B cell (primary cell): ENCODE results near the gene FSTL3. TPM values are rescaled to one million over a fixed set of nuclear protein-coding genes. Genes with fewer than 3 reads are reported as not detected.

ENCODE experiments used
- ATAC-seq: fragments of 200-7000 bp; cut with Tn5 transposase; one replicate; pipeline ENCODE4 v1.10.0; 2021; ENCODE audit warnings: low read depth, mild to moderate bottlenecking, moderate number of reproducible peaks, moderate library complexity
- CTCF ChIA-PET: fragments of 350-600 bp; sonication (Branson Sonifier 250); formaldehyde crosslinking; loops from one replicate; lab custom pipeline; 2021; ENCODE audit warnings: antibody characterized with exemption, inconsistent platforms; lab: Charles Lee
- POLR2A ChIA-PET: fragments of 350-600 bp; sonication (Branson Sonifier 250); formaldehyde crosslinking; loops from one replicate; lab custom pipeline; 2021; ENCODE audit warnings: antibody characterized with exemption; lab: Charles Lee
- DNase-seq: peaks from one replicate; pipeline ENCODE4 v3.0.0; 2013
- H2AFZ ChIP-seq: 2 replicates; pipeline ENCODE4 v1.6.1; 2012; ENCODE audit warnings: mild to moderate bottlenecking, low read depth, low read length; ENCODE audit not compliant: insufficient read depth, poor library complexity, severe bottlenecking
- H3K27ac ChIP-seq, 2 donors: 1 replicate in 1 of 2; 2 replicates in 1 of 2; pipeline ENCODE4 v1.5.1; 2012 to 2013; ENCODE audit warnings: low read length in 2 of 2, mild to moderate bottlenecking in 2 of 2, moderate library complexity in 1 of 2
- H3K27me3 ChIP-seq, 4 experiments: fragments of 200-600 bp in 1 of 4; sonication (generic) in 1 of 4; replicated peaks in 1 of 4; 1 replicate in 2 of 4; 2 replicates in 2 of 4; pipeline versions ENCODE4 v1.6.1 to v1.7.0; 2013 to 2016; ENCODE audit warnings: low read length in 3 of 4, mild to moderate bottlenecking in 2 of 4, mixed read lengths in 1 of 4, moderate library complexity in 1 of 4; ENCODE audit not compliant: insufficient read depth in 4 of 4, control insufficient read depth in 3 of 4; ENCODE audit errors: control extremely low read depth in 1 of 4
- H3K36me3 ChIP-seq, 2 experiments: replicated peaks in 1 of 2; 1 replicate in 1 of 2; 2 replicates in 1 of 2; pipeline versions ENCODE4 v1.6.1 to v1.7.1; 2013; ENCODE audit warnings: low read length in 1 of 2; ENCODE audit not compliant: insufficient read depth in 2 of 2, control insufficient read depth in 1 of 2; ENCODE audit errors: control extremely low read depth in 1 of 2, extremely low read depth in 1 of 2
- H3K4me1 ChIP-seq, 2 donors: fragments of 200-600 bp in 1 of 2; sonication (generic) in 1 of 2; 1 replicate in 1 of 2; 2 replicates in 1 of 2; pipeline versions ENCODE4 v1.5.1 to v1.6.1; 2013 to 2017; ENCODE audit warnings: low read length in 2 of 2; ENCODE audit not compliant: control insufficient read depth in 2 of 2, insufficient read depth in 2 of 2
- H3K4me2 ChIP-seq: replicated peaks from 2 replicates; pipeline ENCODE3; 2012; ENCODE audit warnings: mild to moderate bottlenecking, low read depth, low read length; ENCODE audit not compliant: poor library complexity, severe bottlenecking
- H3K4me3 ChIP-seq, 5 experiments: fragments of 200-600 bp in 1 of 5; sonication (generic) in 1 of 5; 1 replicate in 3 of 5; 2 replicates in 2 of 5; pipeline versions ENCODE4 v1.5.1 to v1.7.0; 2011 to 2016; ENCODE audit warnings: low read length in 4 of 5, mild to moderate bottlenecking in 4 of 5, low read depth in 2 of 5, control low read depth in 1 of 5, moderate library complexity in 1 of 5; ENCODE audit not compliant: insufficient read depth in 1 of 5; ENCODE audit errors: control extremely low read depth in 1 of 5, extremely low read depth in 1 of 5
- H3K79me2 ChIP-seq: fragments of 200-600 bp; sonication (generic); one replicate; pipeline ENCODE4 v1.6.0; 2016; ENCODE audit warnings: low read length; ENCODE audit not compliant: control insufficient read depth, insufficient read depth
- H3K9ac ChIP-seq: fragments of 200-600 bp; sonication (generic); 2 replicates; pipeline ENCODE4 v1.6.1; 2017; ENCODE audit warnings: mild to moderate bottlenecking, low read length, moderate library complexity
- H3K9me3 ChIP-seq, 3 donors: one replicate each; pipeline versions ENCODE4 v1.6.1 to v1.7.1; 2013; ENCODE audit warnings: low read length in 2 of 3; ENCODE audit not compliant: control insufficient read depth in 2 of 3, insufficient read depth in 1 of 3; ENCODE audit errors: control extremely low read depth in 1 of 3
- H4K20me1 ChIP-seq: 2 replicates; pipeline ENCODE4 v1.6.0; 2012; ENCODE audit warnings: mild to moderate bottlenecking, low read length; ENCODE audit not compliant: insufficient read depth, control insufficient read depth, poor library complexity, severe bottlenecking
- H3K27ac Mint-ChIP-seq: one replicate; pipeline ENCODE4 v1.8.0; 2021; ENCODE audit warnings: mixed read lengths
- H3K27me3 Mint-ChIP-seq: one replicate; pipeline ENCODE4 v1.8.0; 2021; ENCODE audit warnings: mixed read lengths
- H3K4me1 Mint-ChIP-seq: one replicate; pipeline ENCODE4 v1.8.0; 2021; ENCODE audit warnings: mixed read lengths
- H3K4me3 Mint-ChIP-seq: one replicate; pipeline ENCODE4 v1.8.0; 2021; ENCODE audit warnings: mixed read lengths
- H3K9me3 Mint-ChIP-seq: one replicate; pipeline ENCODE4 v1.8.0; 2022; ENCODE audit warnings: mixed read lengths; ENCODE audit not compliant: insufficient read depth
- EZH2 ChIP-seq: IDR thresholded peaks from 2 replicates; pipeline ENCODE4 v1.6.1; 2012; ENCODE audit warnings: borderline replicate concordance, low read depth, mild to moderate bottlenecking, moderate library complexity, low read length; ENCODE audit not compliant: insufficient read depth, poor library complexity, severe bottlenecking
- WGBS: methylation state at CpG from one replicate; pipeline ENCODE4 v1.1.5; 2013; ENCODE audit warnings: missing lambda C conversion rate; ENCODE audit not compliant: insufficient coverage; 5-methylcytosine and 5-hydroxymethylcytosine counted together
- intact Hi-C: fragments of 100-400 bp; cut with micrococcal nuclease; formaldehyde crosslinking; loops from one replicate; pipeline ENCODE4 v1.10.0; 2022
- polyA plus RNA-seq: library from polyadenylated mRNA; depleted of rRNA; stranded (reverse); fragments of >200 nt; gene quantifications from 2 replicates; pipeline ENCODE4 v1.2.3, GENCODE V29; 2012
- total RNA-seq, 2 donors: library from RNA; stranded (reverse); fragments of 120-200 nt in 1 of 2; gene quantifications; 1 replicate in 1 of 2; 2 replicates in 1 of 2; pipeline versions ENCODE4 v1.2.3 to v1.2.4, GENCODE V29; 2013 to 2022
- TF ChIP-seq, protein P1 (sequence below): fragments of 200-600 bp; IDR thresholded peaks from one replicate; pipeline ENCODE4 v1.8.0; 2022; ENCODE audit warnings: antibody characterized with exemption, mild to moderate bottlenecking

The FSTL3 gene
- total and polyA plus RNA-seq, 2 donors (not counting 1 experiment from before 2014, with no cell fraction given): 2.6 to 5.8 TPM

DNA sequence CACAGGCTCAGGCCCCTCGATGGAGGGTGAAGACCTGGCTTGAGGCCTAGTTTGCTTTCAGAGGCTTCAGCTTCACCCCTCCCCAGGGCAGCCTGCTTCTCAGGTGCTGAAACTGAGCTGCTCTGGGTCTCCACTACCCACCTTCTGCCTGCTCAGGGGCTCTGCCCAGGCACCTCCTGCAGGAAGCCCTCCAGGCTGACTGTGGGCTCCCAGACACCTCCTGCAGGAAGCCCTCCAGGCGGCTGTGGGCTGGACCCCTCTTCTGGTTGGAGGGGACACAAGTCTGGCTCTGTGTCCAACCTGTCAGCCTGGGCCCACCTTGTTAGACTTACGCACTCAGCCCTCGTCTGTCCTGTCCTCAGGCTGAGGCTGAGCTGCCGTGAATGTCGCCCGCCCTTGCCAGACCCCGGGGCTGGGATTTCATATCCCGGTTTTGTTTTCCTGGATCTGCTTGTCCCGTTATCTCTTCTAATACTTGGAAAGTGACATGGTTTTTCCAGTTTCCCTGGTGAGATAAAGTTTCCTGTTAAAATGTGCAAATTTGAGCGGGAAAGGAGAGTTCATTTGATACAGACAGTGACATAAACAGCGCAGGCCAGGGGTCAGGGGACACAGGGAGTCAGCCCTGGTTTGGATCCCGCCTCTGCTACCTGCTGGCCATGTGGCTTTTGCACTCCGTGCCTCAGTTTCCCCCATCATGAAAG, 53.9 kb downstream of the FSTL3 start:
- Histone ChIP-seq H3K27ac (no peak overlapping the region), H3K36me3 (no peaks in the 10 kb centered on the region), H3K4me1 (no peaks in the 10 kb centered on the region), H2AFZ (no peak overlapping the region), H3K27me3 (no peaks in the 10 kb centered on the region), H3K4me2 (no peak overlapping the region), H3K79me2 (no peaks in the 10 kb centered on the region), H3K9ac (no peak overlapping the region), H3K9me3 (no peaks in the 10 kb centered on the region), H4K20me1 (no peaks in the 10 kb centered on the region), H3K4me3 (no peak overlapping the region)
- Mint-ChIP-seq H3K27ac (no peak overlapping the region), H3K27me3 (peaks cover 3% of the 10 kb centered on the region), H3K4me1 (peaks cover 4% of the 10 kb centered on the region), H3K4me3 (no peak overlapping the region), H3K9me3 (no peaks in the 10 kb centered on the region)
- ChIA-PET POLR2A (no interaction called here), CTCF (interaction anchor here (0.6 to 1.7 kb wide), 2 partner anchors 9 to 58 kb away, joined by 3 to 5 read pairs; no protein-coding TSS in a partner anchor)
- 92% methylated on average over 14 of the region's 14 CpGs for WGBS
- intact Hi-C loops: no loop called here
- no peak for ATAC-seq
- DNase-seq: no peak
- TF ChIP-seq, protein P1, sequence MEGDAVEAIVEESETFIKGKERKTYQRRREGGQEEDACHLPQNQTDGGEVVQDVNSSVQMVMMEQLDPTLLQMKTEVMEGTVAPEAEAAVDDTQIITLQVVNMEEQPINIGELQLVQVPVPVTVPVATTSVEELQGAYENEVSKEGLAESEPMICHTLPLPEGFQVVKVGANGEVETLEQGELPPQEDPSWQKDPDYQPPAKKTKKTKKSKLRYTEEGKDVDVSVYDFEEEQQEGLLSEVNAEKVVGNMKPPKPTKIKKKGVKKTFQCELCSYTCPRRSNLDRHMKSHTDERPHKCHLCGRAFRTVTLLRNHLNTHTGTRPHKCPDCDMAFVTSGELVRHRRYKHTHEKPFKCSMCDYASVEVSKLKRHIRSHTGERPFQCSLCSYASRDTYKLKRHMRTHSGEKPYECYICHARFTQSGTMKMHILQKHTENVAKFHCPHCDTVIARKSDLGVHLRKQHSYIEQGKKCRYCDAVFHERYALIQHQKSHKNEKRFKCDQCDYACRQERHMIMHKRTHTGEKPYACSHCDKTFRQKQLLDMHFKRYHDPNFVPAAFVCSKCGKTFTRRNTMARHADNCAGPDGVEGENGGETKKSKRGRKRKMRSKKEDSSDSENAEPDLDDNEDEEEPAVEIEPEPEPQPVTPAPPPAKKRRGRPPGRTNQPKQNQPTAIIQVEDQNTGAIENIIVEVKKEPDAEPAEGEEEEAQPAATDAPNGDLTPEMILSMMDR: no peak
- TF ChIP-seq EZH2: no peak

DNA sequence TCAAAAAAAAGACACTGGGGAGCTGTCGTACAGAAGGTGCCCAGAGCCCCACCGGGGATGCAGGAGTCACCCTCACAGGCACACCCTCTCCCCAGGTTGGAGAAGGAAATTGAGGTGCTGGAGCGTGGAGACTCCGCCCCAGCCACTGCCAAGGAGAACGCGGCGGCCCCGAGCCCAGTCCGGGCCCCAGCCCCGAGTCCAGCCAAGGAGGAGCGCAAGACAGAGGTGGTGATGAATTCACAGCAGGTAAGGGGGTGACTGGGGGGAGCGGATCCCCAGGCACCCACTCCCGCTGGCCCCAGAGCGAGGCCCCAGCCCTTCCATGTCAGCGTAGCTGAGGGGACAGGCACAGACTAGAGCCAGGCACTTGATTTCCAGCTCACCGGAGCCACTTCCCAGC, 54.8 kb downstream of the FSTL3 start:
- no peaks in the 10 kb centered on the region for H3K9me3 Mint-ChIP-seq
- CTCF ChIA-PET: interaction anchor here (0.6 to 1.7 kb wide), 2 partner anchors 8 to 59 kb away, joined by 3 to 5 read pairs; no protein-coding TSS in a partner anchor
- Histone ChIP-seq H3K27me3 (no peaks in the 10 kb centered on the region), H3K27ac (no peak overlapping the region), H3K9ac (no peak overlapping the region), H2AFZ (no peak overlapping the region), H3K9me3 (no peaks in the 10 kb centered on the region), H4K20me1 (no peaks in the 10 kb centered on the region), H3K4me3 (no peak overlapping the region), H3K36me3 (no peaks in the 10 kb centered on the region), H3K79me2 (no peaks in the 10 kb centered on the region), H3K4me2 (no peak overlapping the region), H3K4me1 (no peaks in the 10 kb centered on the region)
- intact Hi-C loops: no loop called here
- WGBS: 94% methylated on average over 12 of the region's 16 CpGs
- no peak for TF ChIP-seq EZH2
- TF ChIP-seq, protein P1: no peak
- H3K4me3 Mint-ChIP-seq: no peak overlapping the region
- H3K27ac Mint-ChIP-seq: no peak overlapping the region
- no peak for ATAC-seq
- peaks cover 4% of the 10 kb centered on the region for H3K4me1 Mint-ChIP-seq
- H3K27me3 Mint-ChIP-seq: no peaks in the 10 kb centered on the region
- no peak for DNase-seq
- POLR2A ChIA-PET: no interaction called here
